Measurements from ENCODE around the gene PPIAL4G.
"Not testable (repeated sequence)": the region's sequence is repeated elsewhere in the genome, so short reads cannot be mapped to it uniquely, and the experiment has no call there.

The PPIAL4G gene

GRCh38 chr1:148483029-148483428 is at the start of gene PPIAL4G:
TSS of gene PPIAL4G (minus strand) at chr1:148483302. CDS start at chr1:148483252, 50 bp downstream.
- DNase-seq (ENCODE audit: low read depth, low spot score); POLR2A ChIA-PET; CTCF ChIA-PET; H3K4me3 ChIP-seq (ENCODE audit: low read depth, low read length): not testable (repeated sequence)

GRCh38 chr1:148532158-148532557 is 49.1 kb upstream of the PPIAL4G start:
- DNase-seq (ENCODE audit: low read depth, low spot score); CTCF ChIA-PET; H3K4me3 ChIP-seq (ENCODE audit: low read depth, low read length); POLR2A ChIA-PET: not testable (repeated sequence)

- peak; percentile 29 for DNase-seq (ENCODE audit: low read depth, low spot score)
- CTCF ChIA-PET; H3K4me3 ChIP-seq (ENCODE audit: low read depth, low read length); POLR2A ChIA-PET: not testable (repeated sequence)
These were observed 46.0 kb upstream of the PPIAL4G start for GRCh38 chr1:148529101-148529567.

- CTCF ChIA-PET; H3K4me3 ChIP-seq (ENCODE audit: low read depth, low read length); DNase-seq (ENCODE audit: low read depth, low spot score); POLR2A ChIA-PET: not testable (repeated sequence)
These were observed 45.5 kb upstream of the PPIAL4G start for GRCh38 chr1:148528591-148528990.

- DNase-seq (ENCODE audit: low read depth, low spot score); POLR2A ChIA-PET; H3K4me3 ChIP-seq (ENCODE audit: low read depth, low read length); CTCF ChIA-PET: not testable (repeated sequence)
These were observed 43.5 kb upstream of the PPIAL4G start for GRCh38 chr1:148526587-148526986.

GRCh38 chr1:148523205-148524144 is 40.4 kb upstream of the PPIAL4G start:
- DNase-seq (ENCODE audit: low read depth, low spot score); H3K4me3 ChIP-seq (ENCODE audit: low read depth, low read length); CTCF ChIA-PET: not testable (repeated sequence)
- POLR2A ChIA-PET: interaction anchor here (0.6 to 0.7 kb wide), 2 partner anchors 137 to 155 kb away, joined by 3 to 5 read pairs; no protein-coding TSS in a partner anchor

- H3K4me3 ChIP-seq (ENCODE audit: low read depth, low read length): peak overlapping the region; percentile 49
- POLR2A ChIA-PET: interaction anchor here (0.6 to 0.7 kb wide), 2 partner anchors 136 to 154 kb away, joined by 3 to 5 read pairs; no protein-coding TSS in a partner anchor
- CTCF ChIA-PET: not testable (repeated sequence)
- peak; percentile 90 for DNase-seq (ENCODE audit: low read depth, low spot score)
These were observed 39.6 kb upstream of the PPIAL4G start for GRCh38 chr1:148522561-148523204.

- H3K4me3 ChIP-seq (ENCODE audit: low read depth, low read length); CTCF ChIA-PET; POLR2A ChIA-PET: not testable (repeated sequence)
- DNase-seq (ENCODE audit: low read depth, low spot score): peak; percentile 16
These were observed 39.0 kb upstream of the PPIAL4G start for GRCh38 chr1:148522072-148522471.

- H3K4me3 ChIP-seq (ENCODE audit: low read depth, low read length); POLR2A ChIA-PET; DNase-seq (ENCODE audit: low read depth, low spot score); CTCF ChIA-PET: not testable (repeated sequence)
These were observed 31.2 kb upstream of the PPIAL4G start for GRCh38 chr1:148514310-148514709.

GRCh38 chr1:148512571-148513184 is 29.6 kb upstream of the PPIAL4G start:
- POLR2A ChIA-PET; H3K4me3 ChIP-seq (ENCODE audit: low read depth, low read length); CTCF ChIA-PET; DNase-seq (ENCODE audit: low read depth, low spot score): not testable (repeated sequence)

- H3K4me3 ChIP-seq (ENCODE audit: low read depth, low read length); CTCF ChIA-PET; DNase-seq (ENCODE audit: low read depth, low spot score); POLR2A ChIA-PET: not testable (repeated sequence)
These were observed 10.8 kb upstream of the PPIAL4G start for GRCh38 chr1:148493933-148494332.

- POLR2A ChIA-PET; CTCF ChIA-PET; H3K4me3 ChIP-seq (ENCODE audit: low read depth, low read length); DNase-seq (ENCODE audit: low read depth, low spot score): not testable (repeated sequence)
These were observed 2.0 kb downstream of the PPIAL4G start for GRCh38 chr1:148481134-148481533.

GRCh38 chr1:148459694-148460093 is 23.4 kb downstream of the PPIAL4G start:
- CTCF ChIA-PET; DNase-seq (ENCODE audit: low read depth, low spot score); H3K4me3 ChIP-seq (ENCODE audit: low read depth, low read length); POLR2A ChIA-PET: not testable (repeated sequence)

- H3K4me3 ChIP-seq (ENCODE audit: low read depth, low read length): peak overlapping the region; percentile 54
- POLR2A ChIA-PET; DNase-seq (ENCODE audit: low read depth, low spot score); CTCF ChIA-PET: not testable (repeated sequence)
These were observed 24.1 kb downstream of the PPIAL4G start for GRCh38 chr1:148458901-148459581.

- POLR2A ChIA-PET; CTCF ChIA-PET; DNase-seq (ENCODE audit: low read depth, low spot score); H3K4me3 ChIP-seq (ENCODE audit: low read depth, low read length): not testable (repeated sequence)
These were observed 24.7 kb downstream of the PPIAL4G start for GRCh38 chr1:148458398-148458797.

- CTCF ChIA-PET; H3K4me3 ChIP-seq (ENCODE audit: low read depth, low read length); DNase-seq (ENCODE audit: low read depth, low spot score); POLR2A ChIA-PET: not testable (repeated sequence)
These were observed 30.3 kb downstream of the PPIAL4G start for GRCh38 chr1:148452845-148453244.
